Fibroblast of skin of scalp (primary cell): ENCODE results near the gene WWTR1.

Experiments used
- DNase-seq: peaks from one replicate; pipeline ENCODE4 v3.0.0-alpha.2; 2013

The WWTR1 gene

DNA sequence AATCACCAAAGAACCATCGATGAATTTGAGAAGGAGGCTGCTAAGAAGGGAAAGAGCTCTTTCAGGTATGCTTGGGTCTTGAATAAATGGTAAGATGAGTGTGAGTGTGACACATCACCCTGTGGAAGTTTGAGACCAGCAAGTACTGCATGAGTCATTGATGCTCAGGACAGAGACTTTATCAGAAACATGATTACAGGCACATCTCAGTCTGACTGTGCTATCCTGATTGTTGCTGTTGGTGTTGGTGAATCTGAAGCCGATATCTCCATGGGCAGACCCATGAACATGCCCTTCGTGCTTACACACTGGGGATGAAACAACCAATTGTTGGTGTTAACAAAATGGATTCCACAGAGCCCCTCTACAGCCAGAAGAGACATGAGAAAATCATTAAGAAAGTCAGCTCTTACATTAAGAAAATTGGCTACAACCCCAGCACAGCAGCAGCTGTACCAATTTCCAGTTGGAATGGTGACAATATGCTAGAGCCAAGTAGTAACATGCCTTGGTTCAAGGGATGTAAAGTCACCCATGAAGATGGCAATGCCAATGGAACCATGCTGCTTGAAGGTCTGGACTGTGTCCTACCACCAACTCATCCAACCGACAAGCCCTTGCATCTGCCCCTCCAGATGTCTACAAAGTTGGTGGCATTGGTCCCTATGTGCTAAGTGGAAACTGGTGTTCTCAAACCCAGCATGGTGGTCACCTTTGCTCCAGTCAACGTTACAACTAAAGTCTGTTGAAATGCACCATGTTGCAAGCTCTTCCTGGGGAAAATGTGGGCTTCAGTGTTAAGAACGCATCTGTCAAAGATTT, 162.9 kb downstream of the WWTR1 start:
- peak; percentile 63 for DNase-seq

DNA sequence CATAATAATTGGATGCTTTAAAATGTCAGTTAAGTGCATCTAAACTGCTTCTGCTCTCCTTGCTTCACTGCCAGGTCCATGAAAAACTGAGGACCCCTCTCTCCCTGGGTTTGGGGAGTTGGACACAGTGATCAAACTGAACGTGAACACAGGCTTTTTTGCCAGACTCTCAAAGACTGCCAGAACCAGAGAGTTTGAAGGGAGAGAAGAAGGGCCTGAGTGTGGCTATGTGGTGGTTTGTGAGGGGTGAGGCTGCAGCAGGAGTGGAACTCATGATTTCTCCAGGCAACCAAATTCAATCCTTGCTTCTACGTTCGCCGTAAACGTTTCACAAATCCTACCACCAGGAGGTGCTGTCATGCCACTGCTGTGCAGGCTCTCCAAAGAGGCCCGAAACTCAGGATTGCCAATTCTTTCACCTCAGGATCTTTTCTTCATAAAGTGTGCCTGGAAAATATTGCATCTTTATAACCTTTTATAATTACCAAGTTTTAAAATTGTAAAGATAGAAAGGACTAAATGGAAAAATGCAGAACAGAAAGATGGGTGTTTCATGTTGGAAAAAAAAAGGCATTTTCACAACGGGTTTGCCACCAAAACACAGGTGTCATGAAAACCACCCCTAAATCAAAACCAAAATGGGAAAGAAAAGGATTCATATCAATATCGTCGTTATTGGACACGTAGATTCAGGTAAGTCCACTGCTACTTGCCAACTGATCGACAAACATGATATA, 163.6 kb downstream of the WWTR1 start:
- peak; percentile 71 for DNase-seq

DNA sequence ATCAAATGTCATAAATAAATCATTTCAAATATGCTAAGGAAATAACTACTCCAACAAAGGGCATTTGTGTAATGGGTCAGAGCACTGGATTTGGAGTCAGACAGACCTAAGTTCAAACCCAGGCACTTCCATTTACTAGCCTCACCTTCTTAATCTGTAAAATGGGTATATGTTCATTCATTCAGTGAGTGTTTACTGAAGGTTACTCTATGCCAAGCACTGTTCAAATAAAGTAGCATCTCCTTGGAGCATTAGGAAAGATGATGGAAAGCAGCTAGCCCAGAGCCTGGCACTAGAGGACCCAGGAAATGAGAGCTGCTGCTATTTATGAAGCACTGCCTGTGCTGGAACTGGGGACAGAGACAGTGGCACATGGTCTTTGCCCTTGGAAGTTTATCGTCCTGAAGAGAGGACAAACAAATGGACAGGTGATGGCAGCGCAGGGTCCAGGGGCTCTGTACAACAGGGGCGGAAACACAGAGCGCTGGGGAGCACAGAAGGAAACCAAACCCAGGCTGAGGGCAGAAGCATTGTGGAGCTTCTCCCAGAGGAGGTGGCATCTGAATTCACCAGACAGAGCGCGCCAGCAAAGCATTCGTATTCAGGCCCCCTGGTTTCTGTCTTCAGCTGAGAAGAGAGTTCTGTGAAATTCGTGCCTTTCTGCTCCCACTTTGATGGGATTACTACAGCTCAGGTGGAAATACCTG, 164.4 kb downstream of the WWTR1 start:
- no peak for DNase-seq

DNA sequence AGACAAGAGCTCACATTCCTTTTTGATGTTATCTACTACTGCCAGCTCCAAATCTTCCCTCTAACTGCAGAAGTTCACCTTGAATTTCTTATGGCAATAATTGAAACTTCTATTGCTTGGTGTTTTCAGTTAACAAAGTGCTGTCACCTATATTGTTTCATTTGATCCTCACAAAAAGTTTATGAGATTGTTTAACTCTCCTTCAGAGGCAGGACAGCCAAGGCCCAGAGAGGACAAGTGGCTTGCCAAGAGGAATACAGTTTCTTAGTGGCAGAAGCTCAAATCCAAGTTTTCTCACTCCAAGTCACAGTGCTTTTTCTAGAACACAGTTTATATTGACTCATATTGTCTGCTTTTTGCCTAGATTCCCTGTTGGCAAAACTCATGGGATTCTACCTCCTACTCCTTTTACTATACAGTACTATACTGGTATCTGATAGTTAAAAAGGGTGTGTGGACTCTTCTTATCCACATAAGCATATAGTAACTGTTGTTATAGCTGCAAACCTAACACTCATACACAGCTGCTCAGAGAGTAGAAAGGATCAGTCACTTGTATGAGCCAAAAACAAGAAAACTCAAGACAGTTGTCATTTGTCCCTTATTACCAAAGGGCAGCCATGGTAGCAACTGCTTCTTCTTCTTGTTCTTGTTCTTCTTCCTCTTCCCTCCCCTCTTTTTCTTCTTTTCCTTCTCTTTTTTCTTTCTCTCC, 167.4 kb downstream of the WWTR1 start:
- DNase-seq = no peak

DNA sequence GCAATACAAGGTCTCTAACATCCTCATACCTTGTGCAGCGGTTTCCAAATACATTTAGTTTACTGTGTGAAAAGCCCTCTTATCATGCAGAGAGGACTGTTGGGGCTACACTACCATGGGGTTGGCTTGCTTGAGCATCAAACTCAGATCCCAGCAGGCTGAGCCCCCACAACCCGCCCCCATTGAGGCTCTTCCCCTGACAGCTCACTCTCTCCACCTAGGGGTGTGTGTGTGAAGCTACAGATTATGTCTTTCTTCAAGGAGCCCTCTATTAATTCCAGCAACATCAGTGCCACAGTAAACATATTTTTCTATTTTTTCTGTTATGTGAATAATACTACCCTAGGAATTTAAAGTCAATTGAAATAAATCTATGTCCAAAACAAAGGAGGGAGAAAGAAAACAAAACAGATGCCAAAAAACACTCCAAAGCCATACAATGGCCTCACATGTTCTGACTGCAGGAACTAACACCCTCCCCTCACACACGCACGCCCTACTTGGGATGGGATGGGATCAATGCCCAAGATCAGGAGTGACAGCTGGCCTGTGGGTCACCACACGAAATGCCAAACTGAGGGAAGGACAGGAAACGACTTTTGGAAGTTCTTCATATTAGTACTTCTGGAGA, 168.7 kb downstream of the WWTR1 start:
- DNase-seq = peak; percentile 35

DNA sequence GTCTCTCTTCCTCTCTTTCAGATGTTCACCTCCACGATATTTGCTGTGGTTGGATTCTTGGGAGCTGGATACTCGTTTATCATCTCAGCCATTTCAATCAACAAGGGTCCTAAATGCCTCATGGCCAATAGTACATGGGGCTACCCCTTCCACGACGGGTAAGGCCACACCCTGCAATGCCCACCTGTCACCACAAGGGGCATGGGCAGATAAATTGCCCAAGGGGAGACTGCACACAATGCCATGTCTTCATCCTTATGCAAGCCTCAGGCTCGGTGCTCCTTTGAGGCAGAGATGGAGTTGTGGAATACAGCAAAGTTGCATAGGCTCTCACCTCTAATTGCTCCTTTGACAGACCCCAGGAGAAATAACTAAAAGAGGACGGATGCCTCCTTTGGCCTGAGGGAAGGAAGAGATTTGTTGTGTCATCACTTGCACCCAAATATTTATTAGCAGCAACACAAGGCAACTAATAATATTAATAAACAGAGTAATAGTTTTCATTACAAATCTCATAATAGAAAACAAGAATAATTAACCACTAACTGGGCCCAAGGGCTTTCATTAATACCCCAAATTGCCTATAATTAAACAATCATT, 170.1 kb downstream of the WWTR1 start:
- DNase-seq = no peak

DNA sequence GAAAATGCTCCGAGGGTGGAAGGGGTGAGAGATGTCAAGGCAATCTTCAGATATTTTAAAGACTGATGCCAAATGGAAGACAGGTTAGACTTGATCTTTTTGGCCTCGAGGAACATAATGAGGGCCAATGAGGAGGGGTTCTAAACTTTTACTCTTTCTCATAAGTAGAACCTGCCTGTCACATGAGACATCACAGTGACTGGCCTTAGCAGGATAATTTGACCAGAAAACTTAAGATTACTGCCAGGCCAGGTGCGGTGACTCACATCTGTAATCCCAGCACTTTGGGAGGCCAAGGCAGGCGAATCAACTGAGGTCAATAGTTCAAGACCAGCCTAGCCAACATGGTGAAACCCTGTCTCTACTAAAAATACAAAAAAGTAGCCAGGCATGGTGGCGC, 171.1 kb downstream of the WWTR1 start:
- no peak for DNase-seq

DNA sequence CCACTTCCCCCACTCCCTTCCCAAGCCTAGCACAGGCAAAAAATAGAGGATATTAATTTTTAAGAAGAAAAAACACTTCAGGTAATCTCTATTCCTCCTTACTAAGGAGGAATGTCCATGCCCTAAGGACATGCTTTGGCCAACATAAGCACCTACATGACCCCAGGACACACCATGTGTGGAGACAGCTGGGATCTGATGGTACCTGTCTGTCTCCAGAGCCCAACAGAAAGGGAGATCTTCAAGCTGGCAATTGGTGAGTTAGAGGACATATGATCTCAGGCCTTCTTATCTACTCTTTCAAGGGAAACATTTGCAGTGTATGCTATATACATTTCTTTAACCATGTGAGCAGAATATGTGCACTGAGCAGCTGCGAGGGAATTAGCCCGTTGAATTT, 176.3 kb downstream of the WWTR1 start:
- no peak for DNase-seq

DNA sequence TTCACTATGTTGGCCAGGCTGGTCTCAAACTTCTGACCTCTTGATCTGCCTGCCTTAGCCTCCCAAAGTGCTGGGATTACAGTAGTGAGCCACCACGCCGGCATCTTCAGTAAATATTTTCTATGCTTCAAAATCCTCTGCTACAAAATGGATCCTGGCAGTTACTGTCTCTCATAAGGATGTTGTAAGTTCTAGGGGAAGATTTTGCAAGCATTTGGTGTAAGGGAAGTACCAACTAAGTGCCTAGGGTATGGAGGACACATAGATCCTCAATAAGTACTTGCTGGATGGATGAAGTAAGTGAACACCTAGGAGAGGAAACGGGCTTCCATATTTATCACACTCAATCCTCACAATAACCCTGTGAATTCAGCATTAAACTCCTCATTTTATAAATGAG, 176.8 kb downstream of the WWTR1 start:
- no peak for DNase-seq

DNA sequence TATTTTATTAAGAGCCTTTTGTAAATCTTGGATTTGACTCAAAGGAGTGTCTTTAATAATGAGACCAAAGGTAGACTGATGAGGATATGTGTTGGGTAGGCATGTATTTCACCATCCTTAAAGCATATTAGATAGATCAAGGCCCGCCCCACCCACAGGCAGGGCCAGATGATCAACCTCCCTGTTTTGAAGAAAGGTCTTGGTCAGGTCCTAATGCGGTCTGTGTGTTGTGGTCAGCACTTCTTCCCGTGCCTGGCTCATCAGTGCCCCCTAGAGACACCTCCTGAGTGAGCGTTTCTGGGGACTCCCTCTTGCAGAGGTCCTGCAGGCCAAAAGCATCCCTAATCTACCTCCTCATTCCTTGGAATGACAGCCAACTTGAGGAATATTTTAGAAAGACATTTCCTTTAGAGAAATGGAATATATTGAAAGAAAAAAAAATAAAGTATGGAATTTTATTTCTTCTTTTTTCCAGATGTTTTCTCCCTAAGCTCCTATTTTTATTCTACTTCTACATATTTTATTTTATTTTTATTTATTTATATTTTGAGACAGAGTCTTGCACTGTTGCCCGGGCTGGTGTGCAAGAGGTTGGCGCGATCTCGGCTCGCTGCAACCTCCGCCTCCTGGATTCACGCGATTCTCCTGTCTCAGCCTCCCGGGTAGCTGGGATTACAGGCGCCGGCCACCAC, 177.4 kb downstream of the WWTR1 start:
- peak; percentile 84 for DNase-seq

DNA sequence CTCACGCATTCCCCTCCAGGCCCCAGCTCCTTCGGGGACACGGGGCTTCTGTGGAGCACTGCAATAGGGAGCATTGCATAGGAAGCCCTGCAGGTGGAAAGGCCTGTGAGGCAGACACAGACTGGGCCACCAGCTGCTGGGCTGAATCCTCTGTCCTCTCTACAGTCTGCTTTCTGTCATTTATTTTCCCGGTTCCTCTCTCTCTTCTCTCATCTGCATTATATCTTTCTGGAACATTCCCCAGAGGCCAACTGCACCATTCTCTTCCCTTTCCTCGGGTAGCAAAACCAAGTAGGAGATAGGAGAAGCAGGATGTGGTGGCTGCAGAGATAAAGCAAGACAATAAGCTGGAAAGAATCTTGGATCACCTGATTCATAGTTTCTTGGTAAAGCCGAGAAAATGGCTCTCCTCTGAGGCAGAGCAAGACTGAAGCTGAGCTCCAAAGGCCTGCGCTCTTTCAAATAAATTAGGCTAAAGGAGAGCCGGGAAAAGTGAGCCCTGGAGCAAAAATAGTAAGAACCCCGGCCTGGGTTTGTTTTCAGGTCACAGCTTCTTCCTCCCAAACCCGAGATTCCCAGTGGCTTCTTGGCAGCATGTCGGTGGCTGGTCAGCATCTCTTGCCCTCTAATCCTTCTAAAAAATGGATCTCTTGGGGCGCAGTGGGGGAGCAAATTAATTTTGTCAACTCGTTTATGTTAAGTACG, 178.1 kb downstream of the WWTR1 start:
- DNase-seq = no peak

DNA sequence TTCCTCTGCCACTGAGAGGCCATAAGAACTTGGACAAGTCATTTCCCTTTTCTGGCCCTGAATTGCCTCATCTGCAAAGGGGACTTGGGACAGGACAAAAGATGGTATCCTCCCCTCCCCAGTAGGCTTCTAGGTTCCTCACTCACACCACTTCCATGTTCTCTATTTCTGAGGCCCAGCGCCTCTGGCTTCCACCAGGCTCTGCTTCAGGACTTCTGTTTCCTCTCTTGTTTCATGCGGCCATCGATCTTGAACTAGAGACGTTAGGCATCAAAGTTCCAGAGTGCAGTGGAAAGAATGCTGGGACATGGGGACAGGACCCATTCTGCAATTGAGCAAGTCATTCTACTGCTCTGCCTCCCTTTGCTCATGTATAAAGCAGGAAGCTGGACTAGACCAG, 181.6 kb downstream of the WWTR1 start:
- no peak for DNase-seq

DNA sequence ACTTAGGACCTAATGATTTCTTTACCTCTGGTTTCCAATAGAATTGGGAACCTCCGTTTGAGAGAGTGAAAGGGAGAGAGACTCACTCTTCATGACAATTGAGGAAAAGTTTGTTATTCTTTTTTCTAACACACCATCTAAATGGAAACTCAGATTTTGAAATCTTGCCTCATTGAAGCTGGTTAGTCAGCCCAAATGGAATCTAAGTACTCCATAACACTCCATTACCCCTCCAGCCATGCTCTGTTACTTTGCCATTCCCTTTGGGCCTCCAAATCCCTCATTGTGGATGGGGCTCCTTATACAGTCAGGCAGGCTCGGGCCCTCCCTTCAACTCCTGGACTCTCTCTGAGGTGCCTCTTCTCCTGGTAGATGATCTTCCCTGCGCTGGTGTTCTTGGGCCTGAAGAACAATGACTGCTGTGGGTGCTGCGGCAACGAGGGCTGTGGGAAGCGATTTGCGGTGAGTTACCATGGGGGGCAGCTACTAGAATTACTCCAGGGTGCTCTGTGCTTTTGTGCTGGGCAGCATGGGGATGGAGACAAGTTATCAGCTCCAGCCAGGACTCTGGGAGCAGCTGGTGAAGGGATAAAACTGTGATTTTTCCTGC, 182.3 kb downstream of the WWTR1 start:
- no peak for DNase-seq

DNA sequence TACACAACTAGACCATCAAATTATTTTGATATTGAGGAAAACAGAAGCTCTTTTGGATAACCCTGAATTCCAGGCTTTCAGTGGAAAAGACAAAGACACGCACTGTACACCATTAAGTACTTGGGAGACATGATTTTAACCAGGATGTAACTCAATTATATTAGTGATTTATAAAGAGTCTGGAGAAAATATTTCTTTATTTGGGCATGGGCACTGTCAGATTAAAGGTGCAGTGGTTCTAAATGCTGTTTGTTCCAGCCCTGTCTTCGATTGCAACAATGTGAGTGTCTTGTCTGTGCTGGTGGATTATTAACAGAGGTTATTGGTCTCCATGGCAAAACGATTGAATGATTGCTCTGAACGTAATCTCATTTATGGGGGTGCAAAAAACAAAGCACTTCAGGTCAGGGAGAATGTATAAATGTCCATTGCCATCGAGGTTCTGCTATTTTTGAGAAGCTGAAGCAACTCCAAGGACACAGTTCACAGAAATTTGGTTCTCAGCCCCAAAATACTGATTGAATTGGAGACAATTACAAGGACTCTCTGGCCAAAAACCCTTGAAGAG, 183.5 kb downstream of the WWTR1 start, which contains the start of gene TM4SF4:
TM4SF4 (plus strand) TSS at position 448 of the 568 bp plus-strand sequence. CDS start 181 bp downstream, outside the sequence.
- DNase-seq = no peak

DNA sequence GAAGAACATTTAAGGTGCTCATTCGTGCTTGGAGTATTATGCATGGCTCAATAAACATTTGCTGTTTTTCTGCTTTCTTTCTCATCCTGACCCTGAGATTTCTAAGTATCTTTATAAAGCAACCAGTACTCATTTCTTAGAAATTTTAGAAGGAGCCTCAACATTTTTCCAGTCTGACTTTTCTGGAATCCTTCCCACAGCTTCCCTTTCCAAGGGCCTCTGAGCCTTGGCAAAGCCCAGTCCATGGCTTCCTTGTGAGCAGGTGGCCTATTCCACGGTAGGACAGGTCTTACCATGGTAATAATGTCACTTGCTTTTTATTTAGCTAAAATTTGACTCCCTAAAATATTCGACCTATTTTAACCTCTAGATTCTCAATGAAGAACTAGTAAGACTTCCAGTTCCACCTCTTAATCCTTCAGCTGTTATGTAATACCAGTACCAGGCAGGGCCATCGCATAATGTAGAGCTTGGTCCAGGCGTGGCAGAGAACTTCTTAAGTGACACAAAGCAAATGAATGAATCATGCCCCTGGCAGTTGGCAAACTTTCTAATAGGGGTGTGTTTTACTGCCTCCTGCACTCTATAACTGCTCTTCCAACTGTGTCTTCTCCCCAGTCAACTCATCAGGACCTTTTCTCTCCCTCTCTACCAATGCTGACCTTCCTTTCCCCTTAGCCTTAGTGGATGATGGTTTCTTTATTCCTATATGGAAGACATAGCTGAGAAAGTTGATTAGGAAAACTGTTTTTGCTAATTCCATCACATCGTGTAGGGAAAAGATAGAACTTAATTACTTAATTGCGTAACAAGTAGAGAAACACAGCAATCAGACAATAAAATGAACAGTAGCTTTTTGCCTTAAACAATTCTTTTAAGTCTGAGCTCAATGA, 184.2 kb downstream of the WWTR1 start:
- peak; percentile 86 for DNase-seq

DNA sequence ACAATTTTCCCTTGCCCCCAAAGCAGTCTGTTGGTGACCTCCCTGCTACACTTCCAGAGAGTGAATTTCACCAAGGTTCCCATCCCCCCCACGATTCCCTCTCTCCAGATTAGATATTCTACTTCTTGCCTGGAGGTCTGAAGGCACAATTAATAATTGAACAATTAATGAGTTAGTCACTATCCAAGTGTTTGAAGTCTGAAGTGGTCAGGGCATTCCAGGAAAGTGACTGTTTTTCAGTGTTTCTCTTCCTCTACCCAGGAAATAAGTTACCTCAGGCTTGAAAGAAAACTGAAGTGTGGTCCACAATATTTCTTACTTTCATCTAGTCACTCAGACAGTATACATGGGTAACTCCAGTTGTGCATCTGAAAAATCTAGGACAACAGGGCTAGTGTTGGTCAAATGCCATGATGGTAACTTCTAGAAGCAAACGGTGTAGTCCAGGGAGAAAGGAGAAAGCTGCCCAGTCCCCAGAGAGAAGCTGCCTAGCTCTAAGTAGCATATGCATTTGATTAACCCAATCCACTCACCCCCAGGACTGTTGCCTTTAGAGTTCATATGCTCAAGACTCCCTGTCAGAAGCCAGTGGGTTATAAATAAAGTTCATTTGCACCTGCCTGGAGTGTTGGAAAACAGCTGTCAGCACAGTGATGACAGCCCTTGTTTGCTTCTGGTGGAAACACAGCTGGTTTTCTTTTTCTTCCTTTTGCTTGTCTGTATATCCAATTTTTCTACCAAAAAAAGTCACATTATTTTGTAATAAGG, 185.6 kb downstream of the WWTR1 start:
- peak; percentile 68 for DNase-seq

DNA sequence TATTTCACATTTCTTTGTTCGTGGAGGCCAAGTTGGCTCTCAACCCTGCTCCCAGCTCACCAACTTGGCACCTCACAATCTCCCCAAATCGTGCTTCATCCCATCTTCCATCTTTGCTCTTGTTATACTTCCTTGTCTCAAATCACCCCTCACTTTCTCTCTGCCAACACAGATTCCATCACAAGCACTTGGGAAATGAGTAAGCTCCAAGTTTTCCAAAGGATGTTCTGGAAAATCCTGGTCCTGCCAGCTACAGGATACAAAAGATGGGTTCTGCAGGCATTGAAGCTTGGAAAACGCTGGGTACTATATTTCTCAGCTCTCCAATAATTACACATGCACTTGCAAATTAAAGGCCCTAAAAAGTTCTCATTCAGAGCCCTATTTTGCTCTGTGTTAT, 187.4 kb downstream of the WWTR1 start:
- DNase-seq = no peak
